HG03575 (cell line): ENCODE results near the gene SPNS2.

Experiments used
- ATAC-seq: cut with Tn5 transposase; IDR thresholded peaks from one replicate; pipeline ENCODE4 v1.9.1; 2021; ENCODE audit not compliant: unreplicated experiment, insufficient number of reproducible peaks, low FRiP score; ENCODE audit errors: extremely low read depth

Gene SPNS2

GRCh38 chr17:4533523-4534504 is 35.1 kb downstream of the SPNS2 start:
- no peak for ATAC-seq

DNA sequence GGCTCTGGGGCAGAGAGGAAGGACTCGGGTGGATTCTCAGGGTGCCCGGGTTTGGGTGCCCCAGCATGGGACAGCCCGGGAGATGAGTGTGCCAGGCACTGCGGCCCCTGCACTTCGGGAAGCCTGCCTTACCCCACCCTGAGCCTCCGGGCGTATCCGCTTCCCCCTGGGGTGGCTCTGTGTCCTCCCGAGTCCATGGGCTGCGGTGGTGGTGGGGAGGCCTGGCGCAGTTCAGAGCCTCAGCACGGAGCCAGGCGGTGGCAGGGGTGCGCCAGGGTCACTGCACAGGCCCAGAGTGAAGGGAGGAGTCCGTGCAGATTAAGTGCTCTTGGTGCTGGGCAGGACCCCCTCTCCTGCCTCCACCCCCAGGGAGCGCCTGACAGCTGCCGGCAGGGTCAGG is 35.8 kb downstream of the SPNS2 start:
- ATAC-seq = no peak

DNA sequence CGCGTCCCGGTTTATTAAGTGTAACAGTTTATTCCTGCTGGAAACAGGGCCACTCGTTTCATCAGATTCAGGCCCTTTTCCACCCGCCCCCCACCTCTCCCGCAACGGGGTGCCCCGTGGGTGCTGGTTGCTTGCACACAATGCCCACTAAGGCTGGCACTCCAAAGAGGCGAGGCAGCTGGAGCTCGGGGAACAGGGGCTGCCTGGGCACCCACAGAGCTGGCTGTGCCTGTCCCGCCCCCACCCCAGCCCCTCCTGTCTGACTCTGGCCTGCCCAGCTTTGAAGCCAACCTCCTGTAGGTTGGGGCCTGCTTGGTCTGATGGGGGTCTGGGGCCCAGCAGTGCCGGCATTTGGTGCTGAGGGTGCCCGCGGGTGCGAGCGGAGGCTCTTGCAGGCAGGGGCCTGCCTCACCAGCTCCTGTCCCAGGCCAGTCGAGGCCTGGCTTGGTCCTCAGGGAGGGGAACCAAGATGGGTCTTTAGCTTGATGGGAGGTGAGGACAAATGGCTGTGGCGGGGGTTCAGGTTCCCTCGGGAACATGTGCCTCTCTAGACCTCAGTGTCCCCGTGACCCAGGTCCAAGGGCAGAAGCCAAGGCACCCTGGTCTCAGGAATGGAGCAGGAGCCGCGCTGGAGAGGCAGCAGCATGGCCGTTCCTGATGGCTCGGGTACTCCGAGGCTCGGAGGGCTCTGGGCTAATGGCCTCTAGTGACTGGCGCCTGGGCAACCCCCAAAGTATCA is 36.4 kb downstream of the SPNS2 start:
- ATAC-seq = no peak

DNA sequence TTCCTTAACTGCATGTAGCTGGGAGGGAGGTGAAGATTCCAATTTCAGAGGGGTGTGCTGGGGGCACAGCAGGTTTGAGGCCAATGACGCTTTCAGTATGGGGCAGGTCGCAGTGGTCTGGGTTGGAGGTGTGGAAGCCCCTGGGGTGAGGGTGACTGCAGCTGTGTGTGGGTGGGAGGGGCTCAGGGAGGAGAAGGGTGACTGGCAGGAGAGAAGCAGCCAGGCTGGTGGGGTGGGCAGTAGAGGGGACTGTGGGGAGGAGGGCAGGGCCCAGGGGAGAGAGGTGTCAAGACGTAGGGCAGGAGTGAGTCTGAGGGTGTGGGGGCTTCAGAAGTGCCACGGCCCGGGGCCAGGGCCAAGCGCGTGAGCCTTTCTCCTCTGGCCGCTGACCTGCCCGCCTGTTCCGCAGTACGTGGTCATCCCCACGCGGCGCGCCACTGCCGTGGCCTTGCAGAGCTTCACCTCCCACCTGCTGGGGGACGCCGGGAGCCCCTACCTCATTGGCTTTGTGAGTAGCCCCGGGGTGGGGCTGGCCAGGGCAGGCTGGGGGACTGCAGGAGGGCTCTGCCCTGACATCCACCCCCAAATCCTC is 37.1 kb downstream of the SPNS2 start:
- no peak for ATAC-seq

- no peak for ATAC-seq
These were observed 37.6 kb downstream of the SPNS2 start for GRCh38 chr17:4536259-4536741.

DNA sequence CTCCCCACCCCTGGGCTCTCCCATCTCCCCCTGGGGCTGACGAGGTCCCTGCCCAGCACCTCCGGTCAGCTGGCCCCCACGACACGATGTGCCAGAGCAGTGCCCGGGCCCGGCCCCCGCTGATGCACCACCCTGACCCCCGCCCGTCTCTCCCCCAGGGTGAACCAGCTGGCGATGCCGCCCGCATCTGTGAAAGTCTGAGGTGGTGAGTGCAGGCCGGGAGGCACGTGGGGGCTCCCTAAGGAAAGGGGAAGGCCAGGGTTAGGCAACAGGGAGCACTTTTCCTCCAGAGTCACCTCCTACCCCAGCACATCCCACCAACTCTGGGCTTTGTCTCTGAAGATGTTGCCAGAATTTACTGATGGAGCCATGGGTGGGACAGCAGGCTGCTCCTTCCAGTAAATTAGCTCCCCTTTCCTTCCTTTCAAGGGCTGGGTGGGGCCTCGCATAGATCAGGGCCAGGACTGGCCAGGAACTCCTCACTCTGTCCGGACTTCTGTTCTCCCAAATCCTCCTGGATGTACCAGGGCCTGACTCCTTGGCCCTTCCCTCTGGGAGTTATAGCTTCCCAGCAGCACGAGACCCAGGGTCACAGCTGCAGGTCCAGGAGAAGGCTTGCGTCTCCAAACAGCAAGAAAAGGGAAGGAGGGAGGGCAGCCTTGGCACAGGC is 38.2 kb downstream of the SPNS2 start:
- ATAC-seq = no peak

GRCh38 chr17:4537451-4538235 is 39.0 kb downstream of the SPNS2 start:
- ATAC-seq = no peak

- ATAC-seq = no peak
These were observed 39.7 kb downstream of the SPNS2 start for GRCh38 chr17:4538236-4539002.

- ATAC-seq = no peak
These were observed 40.3 kb downstream of the SPNS2 start for GRCh38 chr17:4539025-4539424.

GRCh38 chr17:4539576-4540223 is 41.0 kb downstream of the SPNS2 start:
- no peak for ATAC-seq

DNA sequence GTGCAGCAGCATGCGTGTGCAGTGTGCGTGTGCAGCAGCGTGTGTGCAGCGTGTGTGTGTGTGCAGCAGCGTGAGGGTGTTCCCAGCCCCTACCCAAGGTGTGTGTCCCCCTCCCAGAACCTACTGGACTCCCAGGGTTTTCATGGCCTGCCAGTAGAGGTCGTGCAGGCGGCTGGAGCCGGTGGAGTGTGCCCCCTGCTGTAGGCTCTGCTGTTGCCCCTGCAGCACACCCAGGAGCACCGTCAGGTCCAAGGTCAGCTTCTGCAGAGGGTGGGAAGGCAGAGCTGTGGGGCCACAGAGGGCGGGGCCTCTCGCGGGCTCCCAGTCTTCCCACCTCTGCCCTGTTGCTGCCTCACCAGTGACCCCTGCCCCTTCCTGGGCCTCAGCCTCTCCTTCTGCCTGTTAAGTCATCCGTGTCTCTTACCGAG is 41.6 kb downstream of the SPNS2 start:
- no peak for ATAC-seq

DNA sequence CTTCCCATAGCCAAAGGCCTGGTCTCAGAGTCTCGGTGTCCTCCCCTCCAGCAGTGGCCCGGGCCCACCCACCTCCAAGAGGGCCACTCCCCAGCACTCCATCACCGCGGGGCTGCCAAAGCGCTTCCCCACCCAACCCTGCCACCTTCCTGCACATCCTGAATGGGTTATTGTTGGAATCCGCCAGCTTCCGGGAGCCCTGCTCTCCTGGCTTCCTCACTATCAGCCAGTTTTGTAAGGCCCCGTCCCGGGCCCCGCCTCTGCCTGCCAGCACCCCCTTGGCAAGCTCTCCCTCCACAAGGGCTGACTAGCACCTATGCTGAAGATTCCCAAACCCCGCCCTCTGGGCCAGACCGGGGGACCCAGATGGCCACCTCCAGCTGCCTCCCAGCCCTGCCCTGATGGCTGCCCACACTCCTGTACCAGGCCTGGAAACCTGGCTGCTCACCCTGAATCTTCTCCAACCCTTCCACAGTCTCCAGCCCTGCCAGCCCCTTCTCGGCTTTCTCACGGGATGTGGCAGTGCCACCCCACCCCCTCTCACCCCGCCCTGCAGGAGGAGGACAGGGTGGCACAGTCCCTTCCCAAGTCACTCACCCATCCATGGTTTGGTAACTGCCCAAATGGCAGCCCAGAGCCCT is 42.1 kb downstream of the SPNS2 start:
- ATAC-seq = no peak

- ATAC-seq = no peak
These were observed 42.8 kb downstream of the SPNS2 start for GRCh38 chr17:4541328-4542002.

- ATAC-seq = no peak
These were observed 43.5 kb downstream of the SPNS2 start for GRCh38 chr17:4542003-4542725.

DNA sequence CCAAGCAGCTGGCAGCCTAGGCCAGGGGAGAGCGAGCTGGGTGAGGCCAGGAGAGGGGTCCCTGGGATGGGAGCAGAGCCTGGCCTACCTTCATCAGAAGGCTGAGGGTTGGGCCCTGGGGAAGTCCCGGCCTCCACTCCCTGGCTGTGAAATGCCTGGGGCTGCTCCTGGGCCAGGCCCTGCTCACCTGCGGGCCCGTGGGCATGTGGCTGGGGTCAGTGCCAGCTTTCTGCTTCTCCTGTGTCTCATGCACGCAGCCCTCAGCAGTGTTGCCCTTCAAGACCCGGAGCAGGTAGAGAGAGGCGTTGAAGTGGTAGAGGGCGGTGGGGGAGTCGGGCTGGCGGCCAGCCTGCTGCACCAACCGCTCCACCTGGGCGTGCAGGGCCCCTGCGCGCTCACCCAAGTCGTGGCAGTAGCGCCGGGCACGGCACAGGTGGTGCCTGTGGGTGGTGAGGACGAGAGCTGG is 44.1 kb downstream of the SPNS2 start:
- no peak for ATAC-seq
